A172 (cell line): ENCODE data around the gene MTHFD1. TPM values are rescaled to one million over a fixed set of nuclear protein-coding genes. Genes with fewer than 3 reads are reported as not detected.

Experiments used
- DNase-seq: peaks from one replicate; pipeline ENCODE4 v3.0.0-alpha.2; 2015; ENCODE audit warnings: low spot score
- total RNA-seq: library from RNA; depleted of rRNA; stranded (reverse); fragments of >200 nt; shearing (Covaris generic); gene quantifications from 2 replicates; pipeline ENCODE4 v1.2.3, GENCODE V29; 2014

The MTHFD1 gene
- total RNA-seq, 1 experiment from 2014 or later, result 48.2 TPM

GRCh38 chr14:64491637-64492036, 103.5 kb downstream of the MTHFD1 start:
- no peak for DNase-seq

GRCh38 chr14:64493455-64493854, 105.3 kb downstream of the MTHFD1 start:
- DNase-seq, result no peak

GRCh38 chr14:64495252-64495651, 107.1 kb downstream of the MTHFD1 start:
- no peak for DNase-seq

- no peak for DNase-seq
Observed at GRCh38 chr14:64496764-64497163, 108.6 kb downstream of the MTHFD1 start.

GRCh38 chr14:64500088-64500487, 111.9 kb downstream of the MTHFD1 start:
- DNase-seq, result no peak

GRCh38 chr14:64501411-64502171, 113.4 kb downstream of the MTHFD1 start:
- DNase-seq, result peak; percentile 85

- no peak for DNase-seq
Observed at GRCh38 chr14:64502456-64502855, 114.3 kb downstream of the MTHFD1 start.

GRCh38 chr14:64502887-64503433, 114.8 kb downstream of the MTHFD1 start:
- no peak for DNase-seq

GRCh38 chr14:64503434-64504309, 115.5 kb downstream of the MTHFD1 start, which contains the start of gene ZBTB25:
Gene ZBTB25 (minus strand): TSS chr14:64503838. CDS start chr14:64490533, 13,305 bp downstream.
- peak; percentile 64 for DNase-seq

GRCh38 chr14:64504310-64504896, 116.2 kb downstream of the MTHFD1 start, which contains the start of gene ZBTB1:
Gene ZBTB1 (plus strand): TSS chr14:64504770. CDS start chr14:64521505, 16,735 bp downstream.
- peak; percentile 44 for DNase-seq

- DNase-seq, result peak; percentile 58
Observed at GRCh38 chr14:64504897-64505794, 117.0 kb downstream of the MTHFD1 start.

GRCh38 chr14:64506721-64507120, 118.6 kb downstream of the MTHFD1 start:
- DNase-seq, result no peak

GRCh38 chr14:64507376-64508156, 119.4 kb downstream of the MTHFD1 start:
- peak; percentile 16 for DNase-seq

- DNase-seq, result no peak
Observed at GRCh38 chr14:64508215-64508776, 120.1 kb downstream of the MTHFD1 start.

- no peak for DNase-seq
Observed at GRCh38 chr14:64509036-64509435, 120.9 kb downstream of the MTHFD1 start.
